Activated T-cell treated with anti-CD3 and anti-CD28 coated beads for 24 hours (primary cell): ENCODE data around the gene MUC20.
A peak's percentile ranks its signal among the peaks of the same experiment; 100 is the strongest.
"Not testable (repeated sequence)": the region's sequence is repeated elsewhere in the genome, so short reads cannot be mapped to it uniquely, and the experiment has no call there.

Experiments
- DNase-seq: peaks from one replicate; pipeline ENCODE4 v3.0.0-alpha.2; 2020; ENCODE audit warnings: low read depth

Gene MUC20

GRCh38 chr3:195720831-195721506 lies at the start of gene MUC20:
MUC20 (plus strand) TSS chr3:195720978; CDS start chr3:195721008, 30 bp downstream.
- not testable (repeated sequence) for DNase-seq

GRCh38 chr3:195671283-195671682 lies 49.5 kb upstream of the MUC20 start:
- DNase-seq: not testable (repeated sequence)

GRCh38 chr3:195673711-195674110 lies 47.1 kb upstream of the MUC20 start:
- DNase-seq: not testable (repeated sequence)

GRCh38 chr3:195678391-195679015 lies 42.3 kb upstream of the MUC20 start:
- not testable (repeated sequence) for DNase-seq

GRCh38 chr3:195680690-195681089 lies 40.1 kb upstream of the MUC20 start:
- DNase-seq: not testable (repeated sequence)

GRCh38 chr3:195681458-195682103 lies 39.2 kb upstream of the MUC20 start:
- not testable (repeated sequence) for DNase-seq

- DNase-seq: not testable (repeated sequence)
These were observed 38.6 kb upstream of the MUC20 start for GRCh38 chr3:195682104-195682742.

GRCh38 chr3:195683722-195684526 lies 36.9 kb upstream of the MUC20 start:
- DNase-seq: not testable (repeated sequence)

GRCh38 chr3:195684527-195685257 lies 36.1 kb upstream of the MUC20 start:
- DNase-seq: not testable (repeated sequence)

GRCh38 chr3:195686537-195687208 lies 34.1 kb upstream of the MUC20 start:
- DNase-seq: not testable (repeated sequence)

- DNase-seq: peak; percentile 41
These were observed 33.5 kb upstream of the MUC20 start for GRCh38 chr3:195687209-195687760.

GRCh38 chr3:195688471-195689183 lies 32.2 kb upstream of the MUC20 start:
- not testable (repeated sequence) for DNase-seq

GRCh38 chr3:195689184-195690070 lies 31.4 kb upstream of the MUC20 start:
- not testable (repeated sequence) for DNase-seq

GRCh38 chr3:195690951-195691350 lies 29.8 kb upstream of the MUC20 start:
- no peak for DNase-seq

GRCh38 chr3:195691596-195692353 lies 29.0 kb upstream of the MUC20 start:
- DNase-seq: not testable (repeated sequence)

- DNase-seq: no peak
These were observed 28.5 kb upstream of the MUC20 start for GRCh38 chr3:195692354-195692685.

GRCh38 chr3:195692781-195693427 lies 27.9 kb upstream of the MUC20 start:
- DNase-seq: no peak
